ENCODE results near the gene MYO1D. TPM values are rescaled to one million over a fixed set of nuclear protein-coding genes. Genes with fewer than 3 reads are reported as not detected.

The MYO1D gene
- total RNA-seq, 1 experiment from 2014 or later: 40.8 TPM

- Histone ChIP-seq H3F3A (ENCODE audit: insufficient read depth, low read depth) (no peaks in the 10 kb centered on the region), H3K4me2 (no peak overlapping the region), H4K20me1 (ENCODE audit: insufficient read depth) (no peaks in the 10 kb centered on the region), H3K4me3 (no peak overlapping the region), H3K79me2 (ENCODE audit: low read depth) (no peaks in the 10 kb centered on the region), H2AFZ (no peak overlapping the region), H3K36me3 (ENCODE audit: low read depth) (no peaks in the 10 kb centered on the region), H3K4me1 (replicated peaks; ENCODE audit: insufficient read depth) (no peaks in the 10 kb centered on the region), H3K27me3 (ENCODE audit: insufficient read depth, low read depth) (no peaks in the 10 kb centered on the region), H3K9me2 (ENCODE audit: insufficient read depth) (no peaks in the 10 kb centered on the region), H3K9me3 (ENCODE audit: insufficient read depth, low read depth) (no peaks in the 10 kb centered on the region), H3K27ac (no peak overlapping the region)
- intact Hi-C loops (cut with micrococcal nuclease; ENCODE audit: unreplicated experiment): no loop called here
- BruUV-seq (replicated peaks): no TSS peak
- ChIA-PET CTCF (no interaction called here), POLR2A (ENCODE audit: unreplicated experiment) (no interaction called here)
- no peak for DNase-seq
- no peak for TF ChIP-seq CTCF (conservative IDR thresholded peaks at IDR 0.05)
- no peak for TF ChIP-seq EZH2 (IDR thresholded peaks at IDR 0.05; ENCODE audit: low read depth)
Measured at GRCh38 chr17:32747856-32748255, 129.1 kb downstream of the MYO1D start.

DNA sequence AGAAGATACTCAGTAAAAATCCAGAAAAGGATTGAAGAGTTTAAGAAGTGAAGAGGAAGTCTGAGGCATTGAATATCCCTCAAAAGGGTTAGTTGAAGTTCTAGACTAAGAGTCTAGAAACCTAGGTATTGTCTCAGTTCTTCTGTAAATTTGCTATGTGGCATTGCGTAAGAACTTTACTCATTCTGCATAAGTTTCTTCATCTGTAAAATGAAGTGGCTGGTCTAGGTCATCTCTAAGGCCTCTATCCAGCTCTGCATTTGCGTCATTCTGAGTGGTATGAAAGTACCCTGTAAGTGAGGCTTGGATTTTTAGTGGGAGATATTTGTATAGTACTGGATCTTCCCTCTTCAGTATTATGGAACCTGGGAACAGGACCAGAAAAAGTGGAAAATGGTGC is 130.2 kb downstream of the MYO1D start:
- Histone ChIP-seq H3K79me2 (ENCODE audit: low read depth) (no peaks in the 10 kb centered on the region), H3K4me2 (no peak overlapping the region), H3K4me1 (replicated peaks; ENCODE audit: insufficient read depth) (no peaks in the 10 kb centered on the region), H3K4me3 (no peak overlapping the region), H3K36me3 (ENCODE audit: low read depth) (no peaks in the 10 kb centered on the region), H3F3A (ENCODE audit: insufficient read depth, low read depth) (no peaks in the 10 kb centered on the region), H3K27ac (no peak overlapping the region), H4K20me1 (ENCODE audit: insufficient read depth) (no peaks in the 10 kb centered on the region), H3K9me3 (ENCODE audit: insufficient read depth, low read depth) (no peaks in the 10 kb centered on the region), H2AFZ (no peak overlapping the region), H3K27me3 (ENCODE audit: insufficient read depth, low read depth) (no peaks in the 10 kb centered on the region), H3K9me2 (ENCODE audit: insufficient read depth) (no peaks in the 10 kb centered on the region)
- CTCF ChIA-PET: no interaction called here
- intact Hi-C loops (cut with micrococcal nuclease; ENCODE audit: unreplicated experiment): no loop called here
- BruUV-seq (replicated peaks): no TSS peak
- no peak for TF ChIP-seq CTCF (conservative IDR thresholded peaks at IDR 0.05)
- TF ChIP-seq EZH2 (IDR thresholded peaks at IDR 0.05; ENCODE audit: low read depth): no peak
- POLR2A ChIA-PET (ENCODE audit: unreplicated experiment): no interaction called here
- no peak for DNase-seq

- CTCF ChIA-PET: no interaction called here
- H3K27ac ChIP-seq: no peak overlapping the region
- H3K4me3 ChIP-seq: no peak overlapping the region
- no peaks in the 10 kb centered on the region for H3K9me3 ChIP-seq (ENCODE audit: insufficient read depth, low read depth)
- H3K4me1 ChIP-seq (replicated peaks; ENCODE audit: insufficient read depth): no peaks in the 10 kb centered on the region
- no peaks in the 10 kb centered on the region for H3K79me2 ChIP-seq (ENCODE audit: low read depth)
- H3K36me3 ChIP-seq (ENCODE audit: low read depth): no peaks in the 10 kb centered on the region
- no peaks in the 10 kb centered on the region for H3K27me3 ChIP-seq (ENCODE audit: insufficient read depth, low read depth)
- no peaks in the 10 kb centered on the region for H3K9me2 ChIP-seq (ENCODE audit: insufficient read depth)
- TF ChIP-seq CTCF (conservative IDR thresholded peaks at IDR 0.05) (no peak), EZH2 (IDR thresholded peaks at IDR 0.05; ENCODE audit: low read depth) (no peak)
- H3K4me2 ChIP-seq: no peak overlapping the region
- intact Hi-C loops (cut with micrococcal nuclease; ENCODE audit: unreplicated experiment): no loop called here
- POLR2A ChIA-PET (ENCODE audit: unreplicated experiment): no interaction called here
- H4K20me1 ChIP-seq (ENCODE audit: insufficient read depth): no peaks in the 10 kb centered on the region
- DNase-seq: no peak
- BruUV-seq (replicated peaks): no TSS peak
- no peak overlapping the region for H2AFZ ChIP-seq
- no peaks in the 10 kb centered on the region for H3F3A ChIP-seq (ENCODE audit: insufficient read depth, low read depth)
Measured at GRCh38 chr17:32746280-32746679, 130.6 kb downstream of the MYO1D start.
